Esophagus squamous epithelium (tissue), 4 donors: ENCODE results near the gene POSTN.

ENCODE experiments used
- POLR2A ChIP-seq, 4 donors: fragments of 450-650 bp; IDR thresholded peaks; one replicate each; pipeline ENCODE4 v1.6.1; 2017; ENCODE audit warnings: antibody characterized with exemption in 4 of 4, mild to moderate bottlenecking in 4 of 4, moderate library complexity in 3 of 4
- TF ChIP-seq, protein P1 (sequence below), 6 experiments: fragments of 450-650 bp in 4 of 6; fragments of 200-600 bp in 2 of 6; sonication (generic) in 2 of 6; IDR thresholded peaks; one replicate each; pipeline ENCODE4 v1.5.1; 2016 to 2019; ENCODE audit warnings: antibody characterized with exemption in 6 of 6, mild to moderate bottlenecking in 4 of 6, moderate library complexity in 4 of 6

DNA sequence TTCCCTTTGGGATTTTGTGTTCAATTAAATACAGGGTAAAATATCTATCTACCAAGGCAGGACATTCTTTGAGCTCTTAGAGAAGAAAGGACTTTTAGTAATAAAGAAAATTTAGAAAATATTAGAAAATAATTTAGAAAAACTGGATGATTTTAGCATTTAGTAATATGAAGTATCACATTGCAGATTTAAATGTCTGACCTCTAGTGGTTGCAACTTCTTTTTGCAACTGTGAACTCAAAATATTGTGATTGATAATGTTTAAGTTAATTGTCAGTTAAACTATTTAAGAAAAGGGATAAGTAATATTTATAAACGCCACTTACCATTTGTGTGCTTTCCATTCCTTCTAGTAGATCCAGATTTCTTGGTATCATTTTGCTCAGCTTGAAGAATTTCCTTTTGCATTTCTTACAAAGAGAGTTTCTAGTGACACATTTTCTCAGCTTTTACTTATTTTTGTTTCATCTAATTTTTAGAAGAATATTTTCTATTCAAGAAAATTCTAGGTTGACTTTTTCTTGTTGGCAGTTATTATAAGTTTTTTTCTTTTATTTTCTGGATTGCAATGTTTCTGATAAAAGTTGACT is 10.3 kb upstream of the POSTN start:
- TF ChIP-seq, protein P1, sequence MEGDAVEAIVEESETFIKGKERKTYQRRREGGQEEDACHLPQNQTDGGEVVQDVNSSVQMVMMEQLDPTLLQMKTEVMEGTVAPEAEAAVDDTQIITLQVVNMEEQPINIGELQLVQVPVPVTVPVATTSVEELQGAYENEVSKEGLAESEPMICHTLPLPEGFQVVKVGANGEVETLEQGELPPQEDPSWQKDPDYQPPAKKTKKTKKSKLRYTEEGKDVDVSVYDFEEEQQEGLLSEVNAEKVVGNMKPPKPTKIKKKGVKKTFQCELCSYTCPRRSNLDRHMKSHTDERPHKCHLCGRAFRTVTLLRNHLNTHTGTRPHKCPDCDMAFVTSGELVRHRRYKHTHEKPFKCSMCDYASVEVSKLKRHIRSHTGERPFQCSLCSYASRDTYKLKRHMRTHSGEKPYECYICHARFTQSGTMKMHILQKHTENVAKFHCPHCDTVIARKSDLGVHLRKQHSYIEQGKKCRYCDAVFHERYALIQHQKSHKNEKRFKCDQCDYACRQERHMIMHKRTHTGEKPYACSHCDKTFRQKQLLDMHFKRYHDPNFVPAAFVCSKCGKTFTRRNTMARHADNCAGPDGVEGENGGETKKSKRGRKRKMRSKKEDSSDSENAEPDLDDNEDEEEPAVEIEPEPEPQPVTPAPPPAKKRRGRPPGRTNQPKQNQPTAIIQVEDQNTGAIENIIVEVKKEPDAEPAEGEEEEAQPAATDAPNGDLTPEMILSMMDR (IDR thresholded peaks at IDR 0.05) = peak in 2 of 6 experiments; percentile 20 to 39
- no peak for TF ChIP-seq POLR2A (IDR thresholded peaks at IDR 0.05)
